ENCODE measurements around the gene AGAP3.

The AGAP3 gene

GRCh38 chr7:151056666-151057505 is 29.4 kb upstream of the AGAP3 start:
- H3K4me3 ChIP-seq (ENCODE audit: low read depth, low read length) = peak overlapping the region; percentile 76
- no peak for TF ChIP-seq CTCF (IDR thresholded peaks at IDR 0.05; ENCODE audit: low read depth, low read length, missing control alignments)
- H3K36me3 ChIP-seq (replicated peaks) = peaks cover under 1% of the 10 kb centered on the region
- no peak overlapping the region for H3K27ac ChIP-seq
- no peaks in the 10 kb centered on the region for H3K27me3 ChIP-seq (replicated peaks)
- no peak for DNase-seq
- in situ Hi-C loops (cut with HindIII; ENCODE audit: low pct_ligation_motif_present, low sequenced_read_pairs) = no loop called here

GRCh38 chr7:151057506-151057988 is 28.7 kb upstream of the AGAP3 start, which contains the start of gene CDK5:
Gene CDK5, minus strand, starts transcription at chr7:151057897. Its CDS starts 49 bp downstream, at chr7:151057848.
- H3K27me3 ChIP-seq (replicated peaks) = no peaks in the 10 kb centered on the region
- H3K36me3 ChIP-seq (replicated peaks) = peaks cover 3% of the 10 kb centered on the region
- peak within 1 kb of the TSS; percentile 92 for H3K27ac ChIP-seq
- no peak for DNase-seq
- peak within 1 kb of the TSS; percentile 76 for H3K4me3 ChIP-seq (ENCODE audit: low read depth, low read length)
- in situ Hi-C loops (cut with HindIII; ENCODE audit: low pct_ligation_motif_present, low sequenced_read_pairs) = no loop called here
- TF ChIP-seq CTCF (IDR thresholded peaks at IDR 0.05; ENCODE audit: low read depth, low read length, missing control alignments) = no peak

DNA sequence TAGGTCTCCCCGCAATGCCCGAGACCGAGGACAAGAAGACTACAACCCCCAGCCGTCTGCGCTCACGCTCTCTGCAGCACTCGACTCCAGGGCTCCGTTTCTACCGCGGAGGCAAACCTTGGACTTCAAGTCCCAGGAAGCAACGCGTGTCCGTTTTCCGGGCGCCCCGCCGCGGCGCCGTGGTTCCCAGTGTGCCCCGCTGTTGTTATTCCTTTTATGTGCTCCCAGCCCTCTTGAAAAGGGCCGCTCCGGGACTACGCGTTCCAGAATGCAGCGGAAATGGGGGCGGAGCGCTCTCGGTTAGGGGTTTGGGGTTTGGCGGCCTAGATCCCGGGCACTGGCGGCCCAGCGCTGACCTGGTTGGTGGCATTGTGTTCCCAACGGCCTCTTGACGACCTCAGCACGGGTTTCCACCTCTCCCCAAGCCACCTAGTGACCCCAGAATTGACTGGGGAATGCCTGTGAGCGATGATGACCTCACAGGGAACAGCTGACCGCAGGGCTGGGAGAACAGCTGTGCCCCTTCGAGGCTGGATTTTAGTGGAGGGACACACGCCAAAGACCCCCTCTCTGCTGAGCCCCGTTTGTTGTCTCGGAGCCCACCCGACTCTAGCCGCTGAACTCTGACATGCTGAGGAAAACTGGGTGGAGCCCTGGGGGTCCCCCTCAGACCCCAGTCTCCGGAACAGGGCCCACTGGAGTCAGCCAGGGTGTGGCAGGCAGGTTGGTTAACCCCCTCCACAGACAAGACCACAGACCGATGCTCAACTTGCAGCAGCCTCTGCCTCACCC is 28.1 kb upstream of the AGAP3 start:
- no peak for TF ChIP-seq CTCF (IDR thresholded peaks at IDR 0.05; ENCODE audit: low read depth, low read length, missing control alignments)
- no peaks in the 10 kb centered on the region for H3K27me3 ChIP-seq (replicated peaks)
- in situ Hi-C loops (cut with HindIII; ENCODE audit: low pct_ligation_motif_present, low sequenced_read_pairs) = no loop called here
- peak overlapping the region; percentile 76 for H3K4me3 ChIP-seq (ENCODE audit: low read depth, low read length)
- DNase-seq = peak; percentile 100
- peaks cover 3% of the 10 kb centered on the region for H3K36me3 ChIP-seq (replicated peaks)
- peak overlapping the region; percentile 92 for H3K27ac ChIP-seq

GRCh38 chr7:151058781-151059366 is 27.4 kb upstream of the AGAP3 start:
- Histone ChIP-seq H3K27ac (peak overlapping the region; percentile 92), H3K27me3 (replicated peaks) (no peaks in the 10 kb centered on the region), H3K4me3 (ENCODE audit: low read depth, low read length) (peak overlapping the region; percentile 76), H3K36me3 (replicated peaks) (peaks cover 6% of the 10 kb centered on the region)
- TF ChIP-seq CTCF (IDR thresholded peaks at IDR 0.05; ENCODE audit: low read depth, low read length, missing control alignments) = no peak
- no peak for DNase-seq
- in situ Hi-C loops (cut with HindIII; ENCODE audit: low pct_ligation_motif_present, low sequenced_read_pairs) = no loop called here

- TF ChIP-seq CTCF (IDR thresholded peaks at IDR 0.05; ENCODE audit: low read depth, low read length, missing control alignments) = peak; percentile 70
- Histone ChIP-seq H3K36me3 (replicated peaks) (peaks cover 8% of the 10 kb centered on the region), H3K27ac (peak within 1 kb of the TSS; percentile 92), H3K4me3 (ENCODE audit: low read depth, low read length) (peak within 1 kb of the TSS; percentile 76), H3K27me3 (replicated peaks) (no peaks in the 10 kb centered on the region)
- peak; percentile 42 for DNase-seq
- in situ Hi-C loops (cut with HindIII; ENCODE audit: low pct_ligation_motif_present, low sequenced_read_pairs) = no loop called here
Measured at GRCh38 chr7:151059367-151060112, 26.7 kb upstream of the AGAP3 start, which contains the start of gene SLC4A2. Gene SLC4A2, plus strand, starts transcription at chr7:151059589. Its CDS starts 2,399 bp downstream, at chr7:151061988.

Data from brain microvascular endothelial cell (primary cell).